Raji (cell line): ENCODE results near the gene ZC3HAV1.

Experiments
- POLR2A ChIP-seq: IDR thresholded peaks from 2 replicates; pipeline ENCODE4 v1.6.1; 2011; ENCODE audit warnings: low read depth, low read length, control low read depth; ENCODE audit not compliant: insufficient read depth

ZC3HAV1 gene

DNA sequence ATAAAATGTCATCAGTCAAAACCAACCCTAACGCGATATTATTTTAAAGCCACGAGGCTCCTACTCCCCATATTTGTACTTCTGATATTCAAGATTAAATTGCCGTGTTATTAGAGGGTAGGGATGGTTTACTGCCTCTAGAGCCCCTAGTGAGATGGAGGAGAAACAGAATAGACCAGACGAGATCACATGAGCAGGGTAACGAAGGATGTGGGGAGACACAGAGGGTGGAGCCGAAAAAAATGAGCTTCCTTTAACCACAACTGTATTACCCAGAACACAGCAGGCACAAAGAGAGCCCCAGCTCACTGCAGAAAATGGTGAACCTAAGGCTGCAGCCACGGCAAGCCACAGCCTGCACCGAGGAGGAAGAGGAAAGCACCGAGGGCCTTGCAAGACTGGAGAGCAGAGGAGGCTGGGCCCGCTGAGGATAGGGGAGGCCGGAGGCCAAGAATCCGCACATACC, 14.3 kb downstream of the ZC3HAV1 start:
- peak; percentile 57 for TF ChIP-seq POLR2A

DNA sequence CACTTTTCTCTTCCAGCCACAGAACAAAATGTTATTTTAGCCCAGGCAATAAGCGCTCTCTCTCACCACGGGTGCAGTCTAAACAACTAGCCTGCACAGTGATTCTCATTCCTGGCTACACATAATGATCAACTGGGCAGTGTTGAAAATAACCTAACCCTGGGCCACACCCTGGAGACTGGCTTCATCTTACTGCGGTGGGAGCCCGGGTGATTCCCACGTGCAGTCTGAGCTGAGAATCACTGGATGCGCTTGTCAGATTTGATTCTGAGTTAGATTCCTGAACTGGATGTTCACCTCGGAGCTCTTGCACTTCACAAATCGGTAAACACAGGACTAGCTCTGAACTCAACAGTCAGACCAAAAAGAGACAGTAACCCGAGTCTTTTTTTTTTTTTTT, 14.9 kb downstream of the ZC3HAV1 start:
- TF ChIP-seq POLR2A, result no peak

DNA sequence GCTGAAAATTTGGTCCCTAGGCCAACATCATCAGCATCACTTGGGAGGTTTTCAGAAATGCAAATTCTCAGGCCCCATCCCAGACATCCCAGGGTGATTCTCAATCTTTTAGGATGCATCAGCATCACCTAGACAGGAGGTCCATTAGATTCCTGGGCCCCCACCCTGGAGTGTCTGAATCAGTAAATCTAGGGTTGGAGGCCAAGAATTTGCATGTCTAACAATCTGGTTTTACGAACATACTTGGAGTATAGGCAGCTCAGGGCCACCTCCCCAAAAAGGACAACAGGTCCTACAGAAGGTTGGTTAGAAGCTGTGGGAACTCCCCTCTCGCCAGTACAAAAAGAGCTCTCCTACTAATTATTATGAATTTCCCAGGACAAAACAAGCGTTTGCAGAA, 15.5 kb downstream of the ZC3HAV1 start:
- no peak for TF ChIP-seq POLR2A

DNA sequence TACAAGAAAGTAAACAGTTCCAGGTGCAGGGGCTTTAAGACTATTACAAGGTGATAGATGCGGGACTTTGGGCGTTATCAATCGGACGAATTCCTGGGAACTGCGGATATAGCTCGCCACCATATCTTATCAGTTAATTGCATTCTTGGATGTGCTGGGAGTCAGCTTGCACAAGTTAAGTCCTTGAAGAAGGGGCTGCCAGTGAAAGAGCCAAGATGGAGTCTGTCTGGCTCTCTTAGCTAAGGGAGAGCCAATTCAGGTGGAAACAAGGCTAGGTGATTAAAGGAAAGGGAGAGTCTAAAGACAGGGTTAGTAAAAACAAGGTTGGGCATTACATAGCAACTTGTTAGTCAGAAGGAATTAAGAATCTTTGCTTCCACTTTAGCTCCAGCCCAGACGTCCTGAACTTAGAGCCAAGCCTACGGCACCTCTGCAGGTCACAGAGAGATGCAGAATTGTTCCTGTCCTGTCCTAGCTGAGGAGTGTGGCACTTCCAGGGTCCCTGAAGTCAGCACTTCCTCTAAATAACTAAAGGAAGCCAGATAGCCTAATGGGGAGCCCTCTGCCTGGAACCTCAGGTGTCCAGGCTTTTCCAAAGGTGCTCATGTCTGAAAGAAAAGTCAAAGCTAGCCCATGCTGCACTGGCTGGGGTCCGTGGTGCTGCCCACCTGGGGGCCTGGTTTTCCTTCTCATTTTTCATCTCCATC, 17.3 kb downstream of the ZC3HAV1 start:
- no peak for TF ChIP-seq POLR2A

DNA sequence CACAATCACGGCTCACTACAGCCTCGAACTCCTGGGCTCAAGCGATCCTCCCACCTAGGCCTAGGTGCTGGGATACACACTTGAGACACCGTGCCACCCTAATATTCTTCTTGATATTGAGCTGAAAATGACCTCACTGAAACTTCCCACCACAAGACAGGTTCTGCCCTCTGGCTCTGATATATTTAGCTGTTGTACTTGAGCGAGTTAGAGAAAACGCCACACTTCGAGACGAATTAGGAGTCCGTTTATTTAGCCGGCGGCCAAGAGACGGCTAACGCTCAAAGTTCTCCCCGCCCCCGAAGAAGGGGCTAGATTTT, 17.9 kb downstream of the ZC3HAV1 start:
- TF ChIP-seq POLR2A, result no peak

DNA sequence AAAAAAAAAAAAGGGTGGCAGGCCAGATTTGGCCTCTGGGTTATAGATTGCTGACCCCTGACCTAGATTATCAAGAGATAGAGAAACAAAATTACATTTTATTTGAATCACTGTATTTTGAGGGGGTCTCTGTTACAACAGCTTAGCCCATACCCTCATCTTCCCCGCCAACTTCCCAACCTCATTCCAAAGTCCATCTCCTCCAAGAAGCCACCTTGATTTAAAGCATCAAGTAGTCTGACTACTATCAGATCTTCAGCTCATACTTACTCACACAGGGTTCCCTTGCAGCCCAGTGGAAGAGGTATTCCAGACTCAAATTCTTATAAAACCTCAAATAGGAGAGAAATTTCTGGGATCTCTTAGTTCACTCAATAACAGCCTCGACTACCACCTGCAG, 20.4 kb downstream of the ZC3HAV1 start:
- TF ChIP-seq POLR2A, result no peak

DNA sequence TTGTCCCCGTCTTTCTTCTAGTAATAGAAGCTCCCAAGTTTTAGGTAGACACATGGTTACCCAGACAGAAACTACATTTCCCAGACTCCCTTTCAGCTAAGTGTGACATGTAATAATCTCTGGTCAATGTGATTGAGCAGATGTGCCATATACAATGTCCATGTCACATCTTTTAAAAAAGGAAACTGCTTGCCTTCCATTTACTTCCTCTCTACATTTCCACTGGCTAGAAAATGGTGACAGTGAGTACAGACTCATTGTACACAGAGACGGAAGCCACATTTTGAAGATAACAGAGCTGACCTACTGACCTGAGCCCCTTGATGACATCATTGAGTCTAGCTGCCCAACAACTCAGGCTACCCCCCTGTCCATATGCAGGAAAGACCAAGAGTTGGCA, 21.3 kb downstream of the ZC3HAV1 start:
- no peak for TF ChIP-seq POLR2A

DNA sequence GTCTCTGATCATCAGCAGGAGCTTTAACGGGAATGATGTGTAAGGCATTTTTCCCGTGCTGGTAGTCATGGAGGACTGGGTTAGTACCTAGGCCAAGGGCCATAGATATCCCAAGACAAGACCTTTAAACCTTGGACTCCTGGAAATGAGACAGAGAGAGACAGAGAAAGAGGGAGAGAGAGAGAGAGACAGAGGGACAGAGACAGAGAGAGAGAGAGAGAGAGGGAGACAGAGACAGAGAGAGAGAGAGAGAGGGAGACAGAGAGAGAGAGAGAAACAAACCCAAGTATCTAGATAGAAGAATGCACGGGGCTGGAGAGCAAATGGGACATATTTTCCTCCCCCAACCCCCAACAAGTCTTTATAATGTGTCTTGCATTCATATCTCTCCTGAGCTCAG, 22.3 kb downstream of the ZC3HAV1 start:
- TF ChIP-seq POLR2A, result no peak

DNA sequence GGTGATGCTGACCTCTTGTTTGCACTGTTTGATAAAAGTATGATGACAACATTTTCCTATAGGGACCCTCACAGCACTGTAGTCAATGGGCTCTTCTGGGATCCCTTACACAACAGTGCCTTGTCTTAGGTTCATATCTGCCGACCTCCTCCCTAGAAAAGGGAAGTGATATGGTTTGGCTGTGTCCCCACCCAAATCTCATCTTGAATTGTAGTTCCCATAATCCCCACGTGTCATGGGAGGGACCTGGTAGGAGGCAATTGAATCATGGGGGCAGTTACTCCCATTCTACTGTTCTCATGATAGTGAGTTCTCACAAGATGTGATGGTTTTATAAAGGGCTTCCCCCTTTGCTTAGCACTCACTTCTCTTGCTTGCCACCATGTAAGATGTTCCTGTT, 23.1 kb downstream of the ZC3HAV1 start:
- no peak for TF ChIP-seq POLR2A

DNA sequence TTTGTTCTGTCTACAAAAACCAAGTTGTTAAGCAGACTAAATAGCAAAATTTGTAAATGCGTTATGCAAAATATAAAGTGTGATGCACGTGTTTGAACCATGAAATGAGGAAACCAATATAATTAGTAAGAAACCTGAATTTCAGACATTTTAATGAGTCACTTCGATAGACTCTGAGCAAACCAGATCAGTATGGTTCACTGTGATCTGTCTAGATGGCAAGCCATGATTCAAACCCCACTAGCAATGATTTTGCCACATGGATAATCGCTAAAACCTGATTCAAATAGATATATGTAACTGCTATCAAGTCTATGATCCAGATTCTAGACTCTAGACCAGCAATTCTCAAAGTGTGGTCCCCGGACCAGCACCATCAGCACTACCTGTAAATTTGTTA, 24.8 kb downstream of the ZC3HAV1 start:
- TF ChIP-seq POLR2A, result no peak

DNA sequence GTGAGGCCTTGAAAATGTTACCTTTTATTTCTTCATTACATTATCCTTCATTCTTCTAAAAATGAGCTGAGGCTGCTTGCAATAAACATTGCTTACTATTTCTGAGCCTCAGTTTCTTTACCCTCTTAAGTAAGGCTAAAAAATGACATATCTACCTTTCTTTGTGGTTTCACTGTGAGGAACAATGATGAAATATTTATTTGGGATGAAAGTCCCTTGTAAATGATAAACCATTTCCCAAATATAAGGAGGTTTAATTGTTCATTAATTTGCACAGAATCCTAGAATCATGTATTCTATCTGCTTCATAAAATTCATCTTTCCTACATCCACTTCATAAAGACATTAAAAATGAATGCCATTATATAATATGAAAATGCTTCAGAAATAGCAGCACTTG, 27.9 kb downstream of the ZC3HAV1 start:
- no peak for TF ChIP-seq POLR2A

DNA sequence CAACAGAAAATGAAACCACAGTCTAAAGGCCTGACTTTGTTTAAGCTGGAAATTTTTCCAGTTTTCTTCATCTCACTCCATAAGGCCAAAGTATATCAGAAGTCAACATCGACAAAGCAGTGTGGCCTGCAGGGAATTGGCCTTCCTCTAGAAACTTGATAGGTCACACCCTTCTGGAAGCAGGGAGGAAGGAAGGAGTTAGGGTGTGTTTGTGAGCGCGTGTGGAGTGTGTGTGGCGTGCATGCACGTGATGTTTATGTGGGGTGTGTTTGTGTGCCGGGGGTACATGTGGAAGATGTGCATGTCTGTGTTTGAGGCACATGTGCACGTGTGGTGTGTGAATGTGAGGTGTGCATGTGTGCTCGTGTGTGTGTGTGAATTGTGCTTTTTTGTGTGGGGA, 28.6 kb downstream of the ZC3HAV1 start:
- no peak for TF ChIP-seq POLR2A

DNA sequence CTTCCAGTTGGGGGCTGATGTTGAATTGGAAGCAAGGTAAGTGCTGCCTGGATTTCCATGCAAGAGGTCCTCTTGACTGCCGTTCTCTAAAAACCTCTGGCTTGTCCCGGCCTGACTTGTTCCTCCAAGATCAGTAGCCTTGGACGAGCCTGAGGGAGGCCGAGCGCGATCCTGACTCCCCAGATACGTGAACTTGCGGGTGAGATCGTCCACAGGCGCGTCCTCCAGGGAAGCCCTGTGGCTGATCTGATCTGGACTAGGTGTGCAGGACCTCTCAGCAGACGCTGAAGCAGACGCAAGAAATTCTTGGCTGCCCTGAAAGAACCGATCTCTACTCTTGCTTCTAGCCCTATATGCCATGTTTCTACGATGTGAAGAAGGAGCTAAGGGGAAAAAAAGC, 29.7 kb downstream of the ZC3HAV1 start:
- no peak for TF ChIP-seq POLR2A

DNA sequence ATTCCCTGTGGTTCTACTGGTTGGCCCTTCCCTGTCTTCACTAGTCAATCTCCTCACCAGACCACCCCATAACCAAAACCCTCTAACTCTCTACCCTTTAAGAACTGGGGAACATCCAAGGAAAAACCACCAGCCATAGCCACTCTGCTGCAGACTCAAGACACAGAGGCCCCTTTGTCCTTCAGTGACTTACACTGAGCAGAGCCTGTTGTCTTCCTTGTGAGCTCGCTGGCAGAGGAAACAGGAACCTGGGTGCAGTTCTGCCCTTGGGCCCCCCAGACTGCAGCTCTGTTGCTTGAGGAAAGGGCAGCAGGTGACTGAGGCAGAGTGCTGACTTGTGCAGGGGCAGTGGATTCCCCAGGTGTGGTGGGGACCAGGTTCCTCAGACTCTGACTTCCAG, 30.6 kb downstream of the ZC3HAV1 start:
- TF ChIP-seq POLR2A, result no peak

DNA sequence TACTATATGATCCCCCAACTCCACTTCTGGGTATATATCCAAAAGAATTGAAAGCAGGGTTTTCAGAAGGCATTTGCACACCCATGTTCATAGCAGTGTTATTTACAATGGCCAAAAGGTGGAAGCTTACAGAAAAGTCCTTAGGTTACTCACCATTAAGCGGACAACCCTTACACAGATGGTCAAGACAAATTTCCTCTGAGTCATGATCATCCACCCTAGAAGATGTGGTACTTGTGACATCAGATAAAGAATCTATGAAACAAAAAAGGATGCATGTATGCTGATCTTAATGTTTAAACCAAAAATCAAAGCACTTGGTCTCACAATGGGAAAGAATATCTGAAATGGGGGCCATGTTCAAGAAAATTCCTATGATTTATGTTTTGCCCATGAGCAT, 31.1 kb downstream of the ZC3HAV1 start:
- no peak for TF ChIP-seq POLR2A

DNA sequence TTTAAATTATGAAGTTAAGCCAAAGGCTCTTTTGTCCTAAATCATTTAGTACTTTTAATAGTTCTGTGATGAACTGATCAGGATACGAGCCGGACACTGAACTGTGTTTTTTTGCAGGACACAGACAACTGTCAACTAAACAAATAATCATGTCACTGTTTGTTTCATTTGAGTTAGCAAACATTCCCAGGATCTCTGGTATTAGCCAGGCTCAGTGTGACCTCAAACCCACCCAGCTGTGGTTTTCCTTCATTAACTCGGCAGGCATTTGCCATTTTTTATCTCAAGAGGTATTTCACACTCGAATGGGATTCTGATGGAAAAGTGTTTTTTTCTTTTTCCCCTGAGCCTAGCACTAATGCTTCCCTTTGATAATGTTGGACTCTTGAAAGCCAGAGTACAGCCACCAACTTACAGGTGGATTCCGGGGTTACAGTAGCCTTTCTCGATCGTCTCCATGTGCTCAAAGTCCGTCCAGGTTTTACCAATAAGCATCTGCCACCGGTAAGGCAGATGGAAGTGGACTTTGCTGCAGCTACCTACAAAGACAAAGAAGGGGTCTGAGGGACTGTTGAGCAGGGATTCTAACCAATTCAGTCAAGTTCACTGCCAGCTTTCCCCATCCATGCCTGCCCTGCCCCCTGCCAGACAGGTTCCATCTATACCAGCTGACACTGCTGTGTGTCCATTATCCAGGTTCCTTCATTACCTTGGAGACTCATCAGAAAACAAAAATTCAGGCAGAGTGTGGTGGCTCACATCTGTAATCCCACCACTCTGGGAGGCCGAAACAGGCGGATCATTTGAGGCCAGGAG, 33.4 kb downstream of the ZC3HAV1 start:
- TF ChIP-seq POLR2A, result no peak
